HG03460 (cell line): ENCODE measurements around the gene FUT4.
A peak's percentile ranks its signal among the peaks of the same experiment; 100 is the strongest.
"Not testable (repeated sequence)": the region's sequence is repeated elsewhere in the genome, so short reads cannot be mapped to it uniquely, and the experiment has no call there.

Source experiments
- ATAC-seq: cut with Tn5 transposase; IDR thresholded peaks from one replicate; pipeline ENCODE4 v1.9.1; 2021; ENCODE audit not compliant: unreplicated experiment

Gene FUT4

DNA sequence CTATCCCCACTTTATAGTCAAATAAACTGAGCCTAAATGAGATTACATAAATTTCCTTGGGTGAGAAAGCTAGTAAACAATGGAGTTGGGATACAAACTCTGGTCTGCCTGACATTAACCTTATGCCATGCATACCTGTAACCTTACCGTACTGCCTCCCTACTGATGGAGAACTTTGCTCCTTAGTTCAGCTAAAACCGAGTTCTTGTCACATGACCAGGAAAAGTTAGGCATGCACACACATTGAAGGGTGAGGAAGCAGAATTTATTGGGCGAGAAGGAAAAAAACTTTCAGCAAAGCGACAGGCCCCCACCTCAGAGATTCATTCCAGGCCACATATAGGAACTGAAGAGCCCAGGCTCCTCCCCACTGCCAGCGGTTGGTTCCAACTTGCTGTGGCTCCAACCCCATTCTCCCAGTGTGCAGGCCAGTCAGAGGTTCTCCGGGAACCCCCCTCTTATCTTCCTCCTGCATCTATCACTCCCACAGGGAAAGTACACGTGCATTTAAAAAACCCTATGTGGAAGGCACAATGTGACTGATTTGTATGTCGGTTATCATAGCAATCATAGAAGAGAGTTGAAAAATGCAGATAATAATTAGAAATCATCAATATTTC, 20.2 kb downstream of the FUT4 start:
- no peak for ATAC-seq

DNA sequence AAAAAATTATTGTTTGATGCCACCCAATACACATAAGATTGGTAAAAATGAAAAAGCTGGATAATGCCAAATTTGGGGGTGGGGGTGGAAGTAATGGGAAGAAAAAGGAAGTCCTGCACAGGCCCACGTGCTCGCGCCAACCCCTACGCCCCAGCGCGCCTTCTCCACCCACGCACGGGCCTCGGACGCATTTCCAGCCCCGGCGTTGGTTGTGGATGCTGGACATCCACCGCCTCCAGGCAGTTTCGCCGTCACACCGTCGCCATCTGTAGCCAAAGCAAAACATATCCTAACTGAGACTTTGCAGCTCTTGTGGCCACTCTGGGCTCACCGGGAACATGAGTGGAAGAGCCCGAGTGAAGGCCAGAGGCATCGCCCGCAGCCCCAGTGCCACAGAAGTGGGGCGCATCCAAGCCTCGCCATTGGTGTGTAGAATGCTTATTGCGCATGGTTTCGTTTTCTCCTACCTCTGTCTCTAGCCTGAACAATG, 23.5 kb downstream of the FUT4 start, which contains the start of gene PIWIL4:
Gene PIWIL4, plus strand, starts transcription at position 188 of the 490 bp plus-strand sequence. Its CDS starts 151 bp downstream, at position 339.
- ATAC-seq = no peak

DNA sequence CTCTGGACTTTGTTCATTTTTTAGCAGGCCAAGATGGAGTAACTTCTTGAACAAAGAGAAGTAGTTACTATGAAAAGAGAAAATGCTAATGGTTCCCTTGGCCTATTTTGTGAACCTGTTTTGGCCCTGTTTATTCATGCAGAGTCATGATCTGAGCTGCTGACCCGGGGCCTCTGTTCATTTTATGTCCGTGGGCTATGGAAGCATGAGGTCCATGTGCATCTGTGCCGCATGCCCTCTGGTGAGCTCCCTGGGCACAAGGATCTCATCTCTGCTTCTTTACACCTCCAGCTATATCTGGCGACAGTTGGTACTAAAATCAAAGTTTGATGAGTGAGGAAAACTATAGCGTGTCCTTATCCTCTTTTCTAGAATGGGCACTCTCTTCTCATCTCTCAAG, 24.5 kb downstream of the FUT4 start:
- no peak for ATAC-seq

DNA sequence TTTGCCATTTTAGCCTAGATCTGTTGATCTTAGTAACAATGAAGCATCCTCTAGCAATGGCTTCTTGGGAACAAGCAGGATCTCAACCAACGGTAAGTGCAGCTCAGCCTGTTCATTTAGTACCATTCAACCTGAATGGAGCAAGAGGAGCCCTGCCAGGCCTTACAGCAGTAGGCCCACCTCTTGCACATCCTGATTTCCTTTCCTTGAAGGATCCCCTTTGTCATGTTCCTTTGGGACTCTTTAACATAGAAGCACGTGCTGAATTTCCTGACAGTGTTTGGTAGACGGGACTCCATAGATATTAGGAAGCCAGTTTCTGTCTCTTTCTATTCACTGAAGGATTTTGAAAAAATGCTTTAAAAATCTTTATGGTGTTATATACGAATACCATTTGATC, 25.0 kb downstream of the FUT4 start:
- ATAC-seq = no peak

DNA sequence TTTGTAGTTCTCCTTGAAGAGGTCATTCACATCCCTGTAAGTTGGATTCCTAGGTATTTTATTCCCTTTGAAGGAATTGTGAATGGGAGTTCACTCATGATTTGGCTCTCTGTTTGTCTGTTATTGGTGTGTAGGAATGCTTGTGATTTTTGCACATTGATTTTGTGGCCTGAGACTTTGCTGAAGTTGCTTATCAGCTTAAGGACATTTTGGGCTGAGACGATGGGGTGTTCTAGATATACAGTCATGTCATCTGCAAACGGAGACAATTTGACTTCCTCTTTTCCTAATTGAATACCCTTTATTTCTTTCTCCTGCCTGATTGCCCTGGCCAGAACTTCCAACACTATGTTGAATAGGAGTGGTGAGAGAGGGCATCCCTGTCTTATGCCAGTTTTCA, 29.3 kb downstream of the FUT4 start:
- ATAC-seq = not testable (repeated sequence)

DNA sequence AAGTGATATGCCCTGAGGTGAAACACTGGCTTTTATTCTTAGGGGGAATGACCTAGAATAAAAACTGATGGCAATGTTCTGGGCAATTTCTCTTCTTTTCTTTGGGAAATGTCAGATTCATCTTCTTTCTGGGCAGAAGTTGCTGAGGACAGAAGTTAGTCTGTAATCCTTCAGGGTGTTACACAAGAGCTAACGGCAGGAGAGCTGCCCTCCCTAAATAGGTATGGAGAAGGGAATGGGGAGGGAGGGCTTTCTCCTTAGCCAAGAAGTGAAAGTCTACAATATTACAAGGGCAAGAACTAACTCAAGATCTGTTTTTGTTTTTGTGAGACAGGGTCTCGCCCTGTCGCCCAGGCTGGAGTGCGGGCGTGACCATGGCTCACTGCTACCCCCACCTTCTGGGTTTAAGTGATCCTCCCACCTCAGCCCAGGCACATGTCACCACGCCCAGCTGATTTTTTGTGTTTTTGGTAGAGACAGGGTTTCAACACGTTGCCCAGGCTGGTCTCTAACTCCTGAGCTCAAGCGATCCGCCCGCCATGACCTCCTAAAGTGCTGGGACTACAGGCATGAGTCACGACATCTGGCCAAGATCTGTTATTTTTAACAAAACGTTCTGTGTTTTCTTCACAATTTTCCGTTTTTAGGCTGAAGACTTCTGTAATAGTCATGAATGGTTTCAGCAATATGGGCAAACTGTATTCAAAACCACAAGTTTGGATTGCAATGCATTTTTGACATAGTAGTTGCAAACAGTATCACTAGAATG, 30.7 kb downstream of the FUT4 start:
- no peak for ATAC-seq

DNA sequence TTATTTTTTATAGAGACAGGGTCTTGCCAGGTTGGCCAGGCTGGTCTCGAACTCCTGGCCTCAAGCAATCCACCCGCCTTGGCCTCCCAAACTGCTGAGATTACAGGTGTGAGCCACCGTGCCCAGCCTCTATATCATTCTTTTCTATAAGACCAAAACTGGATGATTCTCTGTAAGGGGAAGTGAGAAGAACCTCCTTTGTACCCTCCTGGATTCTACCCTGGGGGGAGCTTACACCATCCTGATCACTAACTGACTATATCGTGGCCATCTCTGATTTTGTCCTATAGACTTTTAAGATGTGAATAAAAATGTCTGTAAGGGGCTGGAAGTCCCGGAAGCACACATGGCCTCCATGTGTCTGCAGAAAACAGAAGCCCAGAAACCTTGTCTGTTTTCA, 32.6 kb downstream of the FUT4 start:
- ATAC-seq = no peak

DNA sequence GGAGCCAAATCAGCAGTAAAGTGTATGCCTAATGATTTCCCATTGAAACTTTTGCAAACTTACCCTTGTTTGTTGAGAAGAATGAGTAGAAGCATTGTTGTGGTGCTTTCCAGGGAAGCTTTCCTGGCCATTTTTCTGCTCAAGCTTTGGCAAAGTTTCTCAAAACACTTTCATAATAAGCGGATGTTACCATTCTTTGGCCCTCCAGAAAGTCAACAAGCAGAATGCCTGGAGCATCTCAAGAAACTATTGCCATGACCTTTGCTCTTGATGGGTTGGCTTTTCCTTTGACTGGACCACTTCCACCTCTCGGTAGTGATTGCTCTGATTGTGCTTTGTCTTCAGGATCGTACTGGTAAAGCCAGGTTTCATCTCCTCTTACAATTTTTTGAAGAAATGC, 34.1 kb downstream of the FUT4 start:
- no peak for ATAC-seq

DNA sequence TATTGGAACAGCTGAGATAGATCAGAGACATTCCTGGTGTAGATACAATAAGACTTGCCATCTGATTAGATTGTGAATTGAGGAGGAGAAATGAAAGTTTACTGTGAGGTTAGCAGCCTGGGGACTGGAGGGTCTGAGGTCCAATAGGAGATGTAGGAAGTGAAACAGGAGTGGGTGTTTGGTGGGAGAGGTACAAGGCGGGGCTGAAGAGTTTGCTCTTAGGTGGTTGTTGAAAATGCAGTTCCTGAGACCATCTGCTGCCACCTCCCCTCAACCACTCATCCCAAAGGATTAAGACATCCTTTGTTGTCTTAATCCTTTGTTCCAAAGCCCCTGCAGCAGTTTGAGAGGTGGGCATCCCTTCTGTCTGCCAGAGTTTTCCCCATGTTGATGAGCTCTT, 38.2 kb downstream of the FUT4 start:
- peak; percentile 69 for ATAC-seq

DNA sequence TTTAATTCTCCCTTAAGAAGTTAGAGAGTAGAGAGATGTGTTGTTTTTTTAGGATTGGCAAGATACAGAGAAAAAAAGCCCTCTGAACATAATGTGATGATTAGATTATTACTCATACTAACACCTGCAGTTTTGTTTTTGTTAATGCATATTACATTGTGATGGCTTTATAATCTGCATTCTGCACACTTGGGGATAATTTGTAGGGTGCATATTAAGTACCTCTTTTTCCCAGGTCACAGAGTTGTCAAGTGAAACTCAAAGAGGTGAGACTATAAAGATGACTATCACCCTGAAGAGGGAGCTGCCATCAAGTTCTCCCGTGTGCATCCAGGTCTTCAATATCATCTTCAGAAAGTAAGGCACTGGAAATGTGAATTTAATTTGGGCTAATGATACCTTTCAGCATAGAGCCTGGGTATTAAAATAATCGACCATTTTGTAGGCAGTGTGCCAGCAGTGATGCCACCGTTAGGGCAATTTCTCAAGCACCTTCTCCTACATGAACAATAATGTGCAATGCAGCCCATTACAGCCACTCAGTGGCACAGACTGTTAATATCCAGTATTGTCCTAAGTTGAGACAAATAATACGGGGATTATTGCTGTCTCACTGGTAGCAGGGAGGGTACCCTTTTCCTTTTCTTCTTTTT, 39.6 kb downstream of the FUT4 start:
- no peak for ATAC-seq

DNA sequence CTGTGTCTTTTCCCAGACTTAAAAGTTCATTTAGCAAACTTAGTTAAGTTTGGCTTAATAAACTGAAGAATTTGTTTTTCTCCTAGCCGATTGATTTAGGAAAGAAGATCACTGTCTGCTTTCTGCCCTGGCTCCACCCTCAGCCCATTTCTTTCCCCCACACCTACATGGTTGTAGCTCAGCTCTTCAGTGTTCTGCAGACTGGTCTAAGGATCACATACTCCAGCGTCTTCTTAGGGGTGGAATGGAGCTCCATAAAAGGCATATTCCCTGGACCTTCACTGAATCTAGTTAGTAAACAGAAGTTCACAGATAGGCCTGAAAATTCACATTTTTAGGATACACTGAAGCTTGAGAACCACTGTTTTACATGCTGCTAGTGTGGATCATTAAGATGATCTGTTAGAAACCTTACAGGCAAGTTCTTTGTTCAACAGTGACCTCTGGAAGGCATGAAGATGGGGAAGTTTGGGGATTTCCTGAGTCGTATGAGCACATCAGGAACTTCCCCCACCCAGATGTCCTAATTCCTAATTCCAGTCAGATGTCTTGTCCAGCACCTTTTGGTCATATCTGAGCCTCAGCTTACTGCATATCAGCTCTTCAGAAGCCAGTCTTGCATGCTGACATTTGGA, 40.3 kb downstream of the FUT4 start:
- ATAC-seq = peak; percentile 44

DNA sequence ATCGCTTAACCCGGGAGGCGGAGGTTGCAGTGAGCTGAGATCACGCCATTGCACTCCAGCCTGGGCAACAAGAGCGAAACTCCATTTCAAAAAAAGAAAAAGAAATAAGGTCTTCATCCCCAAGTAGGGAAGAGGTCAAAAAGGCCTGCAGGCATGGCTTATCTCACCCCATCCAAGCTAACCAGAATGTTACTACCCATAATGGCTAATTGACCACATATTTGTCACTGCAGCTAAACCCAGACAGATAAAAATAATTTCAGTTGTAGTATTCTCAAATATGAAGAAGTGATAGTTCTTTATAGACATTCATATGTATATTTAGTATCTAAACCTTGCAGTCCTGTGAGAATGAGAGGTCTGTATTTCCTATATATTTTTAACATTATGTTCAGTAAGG, 41.3 kb downstream of the FUT4 start:
- no peak for ATAC-seq

DNA sequence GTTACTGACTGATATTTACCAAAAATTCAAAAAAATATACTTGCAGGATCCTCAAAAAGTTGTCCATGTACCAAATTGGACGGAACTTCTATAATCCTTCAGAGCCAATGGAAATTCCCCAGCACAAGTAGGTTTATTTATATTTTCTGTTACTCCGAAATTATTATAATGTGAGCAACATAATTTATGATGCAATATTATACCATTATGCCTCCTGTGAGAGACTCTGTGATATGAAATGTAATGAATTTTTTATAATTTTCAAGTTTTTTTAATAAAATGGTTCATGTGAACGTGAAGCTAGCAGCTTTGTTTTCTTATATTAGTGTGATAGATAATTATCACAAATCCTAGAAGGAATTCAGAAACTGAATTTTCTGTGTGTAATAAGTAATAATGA, 41.7 kb downstream of the FUT4 start:
- no peak for ATAC-seq

DNA sequence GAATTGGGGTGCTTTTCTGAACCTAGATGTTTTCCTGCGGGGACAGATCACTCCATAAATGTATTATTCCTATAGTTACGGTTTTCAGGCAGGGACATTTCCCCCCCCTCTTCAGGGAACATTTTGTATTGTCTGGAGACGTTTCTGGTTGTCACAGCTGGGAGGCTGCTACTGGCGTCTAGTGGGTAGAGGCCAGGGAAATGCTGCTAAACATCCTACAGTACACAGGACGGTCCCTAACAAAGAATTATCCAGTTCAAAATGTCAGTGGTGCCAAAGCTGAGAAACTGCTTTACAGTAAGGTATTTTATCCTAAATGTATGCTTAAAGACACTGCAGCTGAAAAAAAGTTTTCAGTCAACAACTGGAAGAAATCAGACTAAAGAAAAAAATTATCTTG, 42.8 kb downstream of the FUT4 start:
- ATAC-seq = no peak

DNA sequence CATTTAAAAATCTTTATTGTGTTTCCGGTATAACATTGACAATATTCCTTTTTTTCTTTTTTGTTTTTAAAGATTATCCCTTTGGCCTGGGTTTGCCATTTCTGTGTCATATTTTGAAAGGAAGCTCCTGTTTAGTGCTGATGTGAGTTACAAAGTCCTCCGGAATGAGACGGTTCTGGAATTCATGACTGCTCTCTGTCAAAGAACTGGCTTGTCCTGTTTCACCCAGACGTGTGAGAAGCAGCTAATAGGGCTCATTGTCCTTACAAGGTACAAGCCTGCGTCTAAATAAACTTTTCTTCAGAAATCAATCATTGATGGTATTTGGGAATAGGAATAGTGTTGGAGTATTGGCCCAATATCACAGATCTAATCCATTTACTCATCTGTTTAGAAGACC, 43.3 kb downstream of the FUT4 start:
- ATAC-seq = no peak

DNA sequence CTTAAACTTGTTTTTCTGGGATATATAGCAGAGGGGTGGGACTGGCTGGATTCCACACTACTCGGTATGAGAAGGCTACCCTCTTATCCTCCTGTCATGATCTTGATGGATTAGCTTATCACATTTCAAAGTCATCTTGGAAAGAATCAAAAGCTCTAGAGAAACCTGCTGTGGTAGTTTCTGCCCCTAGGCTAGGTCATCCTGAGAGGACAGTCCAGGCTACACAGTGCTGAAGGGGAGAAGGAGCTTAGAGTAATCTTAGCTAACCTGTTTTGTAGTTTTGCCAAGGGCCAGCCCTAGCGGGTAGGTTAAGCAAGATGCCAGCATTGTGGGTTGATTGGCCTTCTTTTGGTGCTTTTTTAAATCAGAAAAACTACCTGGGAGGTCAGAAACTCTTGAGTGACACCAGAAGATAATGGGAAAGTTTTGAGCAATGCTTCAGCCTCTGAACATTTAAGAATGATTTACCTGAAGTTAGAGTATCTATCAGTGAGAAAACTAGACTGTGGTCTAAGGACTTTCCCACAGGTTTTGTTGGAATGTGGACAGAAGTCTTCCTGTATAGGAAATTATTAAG, 44.7 kb downstream of the FUT4 start:
- no peak for ATAC-seq

DNA sequence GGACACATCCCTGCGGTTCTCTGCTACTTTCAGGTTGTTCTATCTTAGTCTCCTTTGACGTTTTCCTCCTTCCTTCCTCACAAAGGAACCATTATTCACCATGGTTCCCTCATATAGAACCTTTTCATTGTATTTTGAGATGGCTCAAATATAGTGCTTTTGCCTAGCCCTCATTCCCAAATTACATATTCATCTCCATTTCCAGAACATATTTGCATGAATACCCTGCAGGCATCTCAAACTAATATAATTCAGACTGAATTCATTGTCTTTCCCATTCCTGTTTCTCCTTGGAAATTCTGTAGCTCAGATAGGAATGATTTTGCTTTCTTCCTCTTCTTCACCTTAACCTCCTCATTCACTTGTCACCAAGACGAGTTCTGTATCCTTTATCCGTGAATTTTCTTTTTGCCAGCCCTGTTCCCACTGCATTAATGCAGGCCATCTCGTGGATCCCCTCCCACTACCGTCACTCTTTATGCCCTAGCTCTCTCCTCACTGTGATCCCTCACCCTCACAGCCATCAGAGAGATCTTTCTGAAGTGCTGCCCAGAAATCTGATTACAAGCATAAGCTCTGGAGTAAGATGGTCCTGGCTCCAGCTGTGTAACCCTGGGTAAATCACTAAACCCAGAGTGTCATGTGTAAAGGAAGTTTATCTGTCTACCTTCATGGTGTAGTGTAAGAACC, 46.8 kb downstream of the FUT4 start:
- ATAC-seq = no peak

DNA sequence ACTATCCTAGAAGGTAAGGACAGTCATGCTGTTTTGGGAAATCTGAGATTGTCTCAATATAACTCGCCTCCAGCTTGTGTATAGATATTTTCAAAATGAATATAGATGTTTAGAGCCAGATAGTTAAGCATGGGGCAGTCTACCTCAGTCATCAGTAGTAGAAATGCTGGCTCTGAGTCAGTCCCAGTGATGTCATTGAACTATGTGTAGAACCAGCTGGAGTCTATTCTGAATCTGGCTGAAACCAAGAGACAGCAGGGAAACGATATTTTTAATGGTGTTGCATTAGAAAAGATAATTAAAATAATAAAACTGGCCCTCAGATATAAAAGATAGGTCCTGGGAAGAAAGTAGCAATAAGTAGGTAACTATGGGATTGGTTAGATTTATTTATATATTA, 49.3 kb downstream of the FUT4 start:
- ATAC-seq = peak; percentile 77

DNA sequence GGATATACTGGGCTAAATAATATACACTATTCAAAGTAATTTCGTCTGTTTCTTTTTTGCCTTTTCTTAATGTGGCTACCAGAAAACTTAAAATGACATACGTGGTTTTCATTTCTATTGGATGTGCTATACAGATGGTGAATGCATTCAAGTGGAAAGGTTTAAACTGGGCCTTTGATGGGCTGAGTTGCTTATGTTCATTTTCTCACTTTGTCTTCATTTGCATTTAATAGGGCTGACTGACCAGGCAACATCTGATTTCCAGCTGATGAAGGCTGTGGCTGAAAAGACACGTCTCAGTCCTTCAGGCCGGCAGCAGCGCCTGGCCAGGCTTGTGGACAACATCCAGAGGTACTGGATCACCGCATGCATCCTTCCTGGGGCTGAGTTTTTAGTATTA, 51.4 kb downstream of the FUT4 start:
- ATAC-seq = peak; percentile 52

DNA sequence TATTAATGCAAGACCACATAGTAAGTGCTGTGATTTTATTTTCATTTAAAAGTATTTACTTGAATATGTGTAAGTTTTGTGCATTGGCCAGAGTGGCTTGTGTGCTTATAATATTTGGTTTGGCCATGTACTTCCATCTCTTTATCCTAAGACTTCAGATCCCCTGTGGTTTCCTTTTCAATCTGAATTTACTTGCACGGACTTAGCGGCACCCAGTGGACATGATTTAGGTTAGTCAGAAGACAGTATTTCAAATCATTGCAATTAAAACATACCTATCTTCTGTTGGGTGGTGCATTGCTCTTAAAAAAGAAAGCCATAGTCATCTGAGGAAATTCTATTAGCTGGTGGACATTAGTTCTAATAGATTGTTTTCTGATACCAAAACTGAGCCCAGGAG, 54.2 kb downstream of the FUT4 start:
- no peak for ATAC-seq
